H9 (cell line): ENCODE results near the gene CUBN. TPM values are rescaled to one million over a fixed set of nuclear protein-coding genes. Genes with fewer than 3 reads are reported as not detected.

Experiments
- DNase-seq: peaks from one replicate; pipeline ENCODE4 v3.0.0-alpha.2; 2017
- H2AFZ ChIP-seq: one replicate; pipeline ENCODE4 v1.6.1; 2013; ENCODE audit warnings: mild to moderate bottlenecking, low read length, control low read depth, moderate library complexity
- H2AK5ac ChIP-seq: 2 replicates; pipeline ENCODE4 v1.6.1; 2013; ENCODE audit warnings: low read length, control low read depth, mixed read lengths; ENCODE audit not compliant: insufficient read length
- H2BK120ac ChIP-seq: one replicate; pipeline ENCODE4 v1.6.1; 2013; ENCODE audit warnings: low read depth, mild to moderate bottlenecking, low read length, control low read depth, inconsistent platforms; ENCODE audit not compliant: poor library complexity, severe bottlenecking
- H2BK12ac ChIP-seq: 2 replicates; pipeline ENCODE4 v1.6.1; 2013; ENCODE audit warnings: low read length, control low read depth, mixed read lengths, low read depth; ENCODE audit not compliant: insufficient read length
- H2BK15ac ChIP-seq: 2 replicates; pipeline ENCODE4 v1.6.1; 2013; ENCODE audit warnings: low read depth, low read length, control low read depth
- H2BK20ac ChIP-seq: one replicate; pipeline ENCODE4 v1.6.1; 2013; ENCODE audit warnings: low read depth, mild to moderate bottlenecking, low read length, control low read depth, inconsistent platforms; ENCODE audit not compliant: poor library complexity, severe bottlenecking
- H2BK5ac ChIP-seq: 2 replicates; pipeline ENCODE4 v1.6.1; 2013; ENCODE audit warnings: low read length, control low read depth, mixed read lengths; ENCODE audit not compliant: insufficient read length
- H3K14ac ChIP-seq: 2 replicates; pipeline ENCODE4 v1.6.1; 2013; ENCODE audit warnings: low read length, control low read depth; ENCODE audit not compliant: insufficient read depth
- H3K18ac ChIP-seq: 2 replicates; pipeline ENCODE4 v1.6.1; 2013; ENCODE audit warnings: low read depth, mild to moderate bottlenecking, mixed read lengths, low read length, control low read depth; ENCODE audit not compliant: insufficient read length
- H3K23ac ChIP-seq: 2 replicates; pipeline ENCODE4 v1.6.1; 2013; ENCODE audit warnings: low read length, control low read depth, mixed read lengths, low read depth; ENCODE audit not compliant: insufficient read length
- H3K23me2 ChIP-seq: 2 replicates; pipeline ENCODE4 v1.6.1; 2013; ENCODE audit warnings: low read depth, mild to moderate bottlenecking, mixed read lengths, low read length, control low read depth; ENCODE audit not compliant: insufficient read length, poor library complexity, severe bottlenecking
- H3K27ac ChIP-seq: 2 replicates; pipeline ENCODE4 v1.5.1; 2013; ENCODE audit warnings: low read length, control low read depth, mixed read lengths, low read depth; ENCODE audit not compliant: insufficient read length
- H3K27me3 ChIP-seq: 2 replicates; pipeline ENCODE4 v1.6.1; 2013; ENCODE audit warnings: low read length, control low read depth, inconsistent platforms; ENCODE audit not compliant: insufficient read depth
- H3K4ac ChIP-seq: 2 replicates; pipeline ENCODE4 v1.6.1; 2013; ENCODE audit warnings: low read depth, mild to moderate bottlenecking, control low read depth, inconsistent platforms, low read length, moderate library complexity
- H3K4me1 ChIP-seq: 2 replicates; pipeline ENCODE4 v1.6.1; 2013; ENCODE audit warnings: low read length, control low read depth, inconsistent platforms; ENCODE audit not compliant: insufficient read depth
- H3K4me2 ChIP-seq: 2 replicates; pipeline ENCODE4 v1.6.1; 2013; ENCODE audit warnings: low read length, control low read depth, mixed read lengths; ENCODE audit not compliant: insufficient read length, insufficient read depth
- H3K56ac ChIP-seq: 2 replicates; pipeline ENCODE4 v1.6.1; 2013; ENCODE audit warnings: low read depth, mild to moderate bottlenecking, mixed read lengths, low read length, control low read depth; ENCODE audit not compliant: insufficient read length
- H3K79me1 ChIP-seq: 2 replicates; pipeline ENCODE4 v1.6.1; 2013; ENCODE audit warnings: low read depth, mild to moderate bottlenecking, moderate library complexity, low read length, control low read depth, inconsistent platforms; ENCODE audit not compliant: insufficient read depth, poor library complexity, severe bottlenecking
- H3K79me2 ChIP-seq: 2 replicates; pipeline ENCODE4 v1.6.1; 2013; ENCODE audit warnings: low read length, control low read depth, inconsistent platforms; ENCODE audit not compliant: insufficient read depth
- H3K9ac ChIP-seq: 2 replicates; pipeline ENCODE4 v1.6.1; 2013; ENCODE audit warnings: low read length, control low read depth, mixed read lengths; ENCODE audit not compliant: insufficient read length; ENCODE audit errors: extremely low read depth
- H3K9me3 ChIP-seq: one replicate; pipeline ENCODE4 v1.6.1; 2013; ENCODE audit warnings: low read depth, low read length, inconsistent platforms; ENCODE audit not compliant: control insufficient read depth
- H3T11ph ChIP-seq: one replicate; pipeline ENCODE4 v1.6.1; 2013; ENCODE audit warnings: mild to moderate bottlenecking, low read length, control low read depth, inconsistent platforms
- H4K20me1 ChIP-seq: one replicate; pipeline ENCODE4 v1.6.1; 2013; ENCODE audit not compliant: control insufficient read depth, insufficient read length, insufficient read depth
- H4K5ac ChIP-seq: 2 replicates; pipeline ENCODE4 v1.6.1; 2013; ENCODE audit warnings: low read depth, mild to moderate bottlenecking, mixed read lengths, low read length, control low read depth; ENCODE audit not compliant: insufficient read length
- H4K8ac ChIP-seq: replicated peaks from 2 replicates; pipeline ENCODE4 v1.6.1; 2013; ENCODE audit warnings: low read length, control low read depth, mixed read lengths, low read depth; ENCODE audit not compliant: insufficient read length
- H4K91ac ChIP-seq: 2 replicates; pipeline ENCODE4 v1.6.1; 2013; ENCODE audit warnings: low read depth, mild to moderate bottlenecking, moderate library complexity, mixed read lengths, low read length, control low read depth; ENCODE audit not compliant: insufficient read length
- H3K27ac Mint-ChIP-seq, 3 experiments: 2 replicates in 2 of 3; 3 replicates in 1 of 3; pipeline ENCODE4 v1.8.0; 2020 to 2021; ENCODE audit warnings: mixed read lengths in 3 of 3, mild to moderate bottlenecking in 1 of 3, moderate library complexity in 1 of 3
- H3K27me3 Mint-ChIP-seq: 2 replicates; pipeline ENCODE4 v1.8.0; 2021; ENCODE audit warnings: low read depth, mild to moderate bottlenecking, moderate library complexity, mixed read lengths
- H3K36me3 Mint-ChIP-seq, 3 experiments: 2 replicates in 2 of 3; 3 replicates in 1 of 3; pipeline ENCODE4 v1.8.0; 2020 to 2021; ENCODE audit warnings: low read depth in 3 of 3, mixed read lengths in 3 of 3; ENCODE audit not compliant: insufficient read depth in 1 of 3
- H3K4me1 Mint-ChIP-seq, 2 experiments: 2 replicates each; pipeline ENCODE4 v1.8.0; 2020; ENCODE audit warnings: mixed read lengths in 2 of 2
- H3K4me3 Mint-ChIP-seq, 2 experiments: 2 replicates in 1 of 2; 3 replicates in 1 of 2; pipeline ENCODE4 v1.8.0; 2020 to 2021; ENCODE audit warnings: mild to moderate bottlenecking in 2 of 2, mixed read lengths in 2 of 2, moderate library complexity in 1 of 2
- H3K9me3 Mint-ChIP-seq, 2 experiments: 2 replicates in 1 of 2; 3 replicates in 1 of 2; pipeline ENCODE4 v1.8.0; 2020; ENCODE audit warnings: mild to moderate bottlenecking in 2 of 2, mixed read lengths in 2 of 2, moderate library complexity in 1 of 2
- CTCF ChIP-seq: fragments of 200-600 bp; sonication (generic); conservative IDR thresholded peaks from 3 replicates; pipeline ENCODE4 v1.8.0; 2021; ENCODE audit warnings: antibody characterized with exemption, mild to moderate bottlenecking
- WGBS: extraction: QIAGEN DNeasy Blood & Tissue Kit; methylation state at CpG from one replicate; pipeline ENCODE4 v1.1.7; 2013; ENCODE audit warnings: missing lambda C conversion rate, low lambda C conversion rate, mixed read lengths; ENCODE audit not compliant: insufficient read length; ENCODE audit errors: extremely low coverage; 5-methylcytosine and 5-hydroxymethylcytosine counted together
- total RNA-seq: library from RNA; stranded (reverse); gene quantifications from 2 replicates; pipeline ENCODE4 v1.2.1, GENCODE V29; 2021

Gene CUBN
- total RNA-seq, 1 experiment from 2014 or later: 0.26 TPM

DNA sequence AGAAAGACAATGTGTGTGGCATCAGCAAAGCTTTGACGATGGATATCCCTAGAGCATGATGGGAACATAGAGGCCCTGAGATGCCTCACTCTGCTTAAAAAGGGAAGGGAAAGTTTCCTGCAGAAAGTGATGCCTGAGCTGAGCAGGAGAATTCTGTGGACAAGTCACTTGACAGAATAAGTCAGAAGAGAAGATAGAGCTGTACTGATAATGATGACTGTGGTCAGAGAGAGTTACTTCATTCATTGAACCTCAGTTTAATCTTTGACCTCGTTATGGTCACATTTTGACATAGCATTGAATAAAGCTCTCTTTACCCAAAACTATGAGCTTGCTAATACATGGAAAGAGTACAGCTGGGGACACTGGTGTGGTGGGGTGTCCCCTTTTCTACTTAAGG lies 7.6 kb downstream of the CUBN start:
- no CpG with 5 or more reads among the region's 2 CpGs for WGBS
- no peaks in the 10 kb centered on the region for H3K27me3 ChIP-seq

More for the DNA sequence above, 7.6 kb downstream of the CUBN start:
- Mint-ChIP-seq H3K4me3 (no peak overlapping the region), H3K27me3 (no peaks in the 10 kb centered on the region), H3K4me1 (peaks cover 14 to 16% of the 10 kb centered on the region in 2 experiments), H3K9me3 (no peaks in the 10 kb centered on the region), H3K27ac (no peak overlapping the region), H3K36me3 (no peaks in the 10 kb centered on the region)
- H4K5ac ChIP-seq: no peak overlapping the region
- no peak for TF ChIP-seq CTCF
- H3K4me1 ChIP-seq: no peaks in the 10 kb centered on the region; the same call in 1 of the 2 replicates
- no peak overlapping the region for H3T11ph ChIP-seq
- no peak overlapping the region for H3K14ac ChIP-seq
- DNase-seq: no peak
- no peak overlapping the region for H3K9ac ChIP-seq
- H2BK5ac ChIP-seq: no peak overlapping the region
- H2AFZ ChIP-seq: no peak overlapping the region
- no peak overlapping the region for H2BK12ac ChIP-seq
- H3K18ac ChIP-seq: no peak overlapping the region
- H2BK120ac ChIP-seq: no peak overlapping the region
- H3K27ac ChIP-seq: no peak overlapping the region
- no peak overlapping the region for H3K23ac ChIP-seq
- H2AK5ac ChIP-seq: no peak overlapping the region
- no peaks in the 10 kb centered on the region for H4K20me1 ChIP-seq
- no peak overlapping the region for H3K56ac ChIP-seq
- no peaks in the 10 kb centered on the region for H3K79me1 ChIP-seq
- no peaks in the 10 kb centered on the region for H3K23me2 ChIP-seq
- H2BK15ac ChIP-seq: no peak overlapping the region
- H3K4ac ChIP-seq: no peak overlapping the region
- H3K4me2 ChIP-seq: no peak overlapping the region
- H3K9me3 ChIP-seq: no peaks in the 10 kb centered on the region
- no peak overlapping the region for H4K8ac ChIP-seq
- H3K79me2 ChIP-seq: no peaks in the 10 kb centered on the region
- no peak overlapping the region for H4K91ac ChIP-seq
- no peak overlapping the region for H2BK20ac ChIP-seq
